ENCODE data around the gene PPP6R3. TPM values are rescaled to one million over a fixed set of nuclear protein-coding genes. Genes with fewer than 3 reads are reported as not detected.

The PPP6R3 gene
- total RNA-seq, 4 donors from 2014 or later = 76.6 to 130 (median 94.0) TPM

GRCh38 chr11:68524213-68524612 lies 63.7 kb downstream of the PPP6R3 start:
- intact Hi-C loops (cut with DNase I) = no loop called here
- peaks cover 0 to 98% (median 5%) of the 10 kb centered on the region in 3 donors for H3K36me3 ChIP-seq
- H3K27ac ChIP-seq = no peak overlapping the region
- H3K9me3 ChIP-seq = no peaks in the 10 kb centered on the region
- H3K4me3 ChIP-seq = no peak overlapping the region
- 43 to 46% methylated on average over 2 of the region's 2 CpGs for WGBS, 2 donors
- no peak for DNase-seq
- TF ChIP-seq CTCF (IDR thresholded peaks at IDR 0.05) = no peak
- no peak for TF ChIP-seq POLR2A (IDR thresholded peaks at IDR 0.05)
- peaks cover 0 to 38% (median 5%) of the 10 kb centered on the region in 3 donors for H3K4me1 ChIP-seq
- no peaks in the 10 kb centered on the region for H3K27me3 ChIP-seq

GRCh38 chr11:68524681-68525080 lies 64.1 kb downstream of the PPP6R3 start:
- peaks cover 0 to 98% (median 5%) of the 10 kb centered on the region in 3 donors for H3K36me3 ChIP-seq
- H3K4me3 ChIP-seq = no peak overlapping the region
- peaks cover 0 to 38% (median 5%) of the 10 kb centered on the region in 3 donors for H3K4me1 ChIP-seq
- intact Hi-C loops (cut with DNase I) = no loop called here
- DNase-seq = no peak
- TF ChIP-seq POLR2A (IDR thresholded peaks at IDR 0.05) (no peak), CTCF (IDR thresholded peaks at IDR 0.05) (no peak)
- no peaks in the 10 kb centered on the region for H3K9me3 ChIP-seq
- WGBS, 2 donors = 83 to 94% methylated on average over 2 of the region's 2 CpGs
- H3K27ac ChIP-seq = no peak overlapping the region
- no peaks in the 10 kb centered on the region for H3K27me3 ChIP-seq

GRCh38 chr11:68525336-68525735 lies 64.8 kb downstream of the PPP6R3 start:
- Histone ChIP-seq H3K9me3 (no peaks in the 10 kb centered on the region), H3K27me3 (no peaks in the 10 kb centered on the region), H3K4me3 (no peak overlapping the region), H3K36me3 (peaks cover 0 to 98% (median 5%) of the 10 kb centered on the region in 3 donors), H3K4me1 (peaks cover 0 to 38% (median 5%) of the 10 kb centered on the region in 3 donors), H3K27ac (no peak overlapping the region)
- no peak for DNase-seq
- intact Hi-C loops (cut with DNase I) = no loop called here
- TF ChIP-seq CTCF (IDR thresholded peaks at IDR 0.05) = no peak
- TF ChIP-seq POLR2A (IDR thresholded peaks at IDR 0.05) = no peak
- WGBS, 2 donors = 75 to 80% methylated on average over 3 of the region's 3 CpGs

GRCh38 chr11:68525930-68526329 lies 65.4 kb downstream of the PPP6R3 start:
- intact Hi-C loops (cut with DNase I) = no loop called here
- Histone ChIP-seq H3K9me3 (no peaks in the 10 kb centered on the region), H3K36me3 (peaks cover 0 to 95% (median 5%) of the 10 kb centered on the region in 3 donors), H3K27ac (no peak overlapping the region), H3K27me3 (no peaks in the 10 kb centered on the region), H3K4me3 (no peak overlapping the region), H3K4me1 (peaks cover 0 to 38% (median 5%) of the 10 kb centered on the region in 3 donors)
- TF ChIP-seq POLR2A (IDR thresholded peaks at IDR 0.05) = no peak
- no peak for TF ChIP-seq CTCF (IDR thresholded peaks at IDR 0.05)
- 71 to 73% methylated on average over 4 of the region's 4 CpGs for WGBS, 2 donors
- no peak for DNase-seq

GRCh38 chr11:68527585-68527984 lies 67.0 kb downstream of the PPP6R3 start:
- intact Hi-C loops (cut with DNase I) = no loop called here
- TF ChIP-seq CTCF (IDR thresholded peaks at IDR 0.05) (no peak), POLR2A (IDR thresholded peaks at IDR 0.05) (no peak)
- Histone ChIP-seq H3K4me1 (peaks cover 0 to 38% (median 5%) of the 10 kb centered on the region in 3 donors), H3K9me3 (no peaks in the 10 kb centered on the region), H3K36me3 (peaks cover 0 to 93% (median 0%) of the 10 kb centered on the region in 3 donors), H3K27ac (no peak overlapping the region), H3K27me3 (no peaks in the 10 kb centered on the region), H3K4me3 (no peak overlapping the region)
- WGBS, 2 donors = 62% methylated on average over 4 of the region's 4 CpGs
- DNase-seq = no peak

Measured in esophagus squamous epithelium (tissue), 5 donors.